ENCODE measurements around the gene KLHL25. TPM values are rescaled to one million over a fixed set of nuclear protein-coding genes. Genes with fewer than 3 reads are reported as not detected.

The KLHL25 gene
- total RNA-seq, 1 donor from 2014 or later = 12.3 TPM

DNA sequence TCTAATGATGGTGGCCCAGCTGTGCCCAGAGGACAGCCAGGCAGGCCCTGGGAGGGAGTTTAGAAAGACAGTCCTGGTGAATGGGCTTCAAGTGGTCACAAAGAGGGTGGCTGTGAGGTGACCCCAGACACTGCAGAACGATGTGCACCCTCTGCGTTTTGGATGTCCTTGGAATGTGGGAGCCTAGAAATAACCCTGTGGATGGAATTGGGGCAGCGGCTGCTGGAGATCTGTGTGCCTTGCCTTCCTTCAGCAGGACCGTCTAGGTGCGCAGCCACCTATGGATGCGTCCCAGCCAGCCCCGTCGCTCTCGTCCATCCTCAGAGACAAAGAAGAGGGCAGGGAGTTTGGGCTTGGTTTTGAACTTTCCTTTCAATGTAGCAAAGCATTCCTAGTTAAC, 46.5 kb downstream of the KLHL25 start:
- no peak for DNase-seq (ENCODE audit: low spot score)

GRCh38 chr15:85746641-85747040, 48.1 kb downstream of the KLHL25 start:
- no peak for DNase-seq (ENCODE audit: low spot score)

- peak; percentile 38 for DNase-seq (ENCODE audit: low spot score)
These were observed 49.1 kb downstream of the KLHL25 start for GRCh38 chr15:85745525-85746150.

- peak; percentile 37 for DNase-seq (ENCODE audit: low spot score)
These were observed 49.7 kb downstream of the KLHL25 start for GRCh38 chr15:85745023-85745422.

DNA sequence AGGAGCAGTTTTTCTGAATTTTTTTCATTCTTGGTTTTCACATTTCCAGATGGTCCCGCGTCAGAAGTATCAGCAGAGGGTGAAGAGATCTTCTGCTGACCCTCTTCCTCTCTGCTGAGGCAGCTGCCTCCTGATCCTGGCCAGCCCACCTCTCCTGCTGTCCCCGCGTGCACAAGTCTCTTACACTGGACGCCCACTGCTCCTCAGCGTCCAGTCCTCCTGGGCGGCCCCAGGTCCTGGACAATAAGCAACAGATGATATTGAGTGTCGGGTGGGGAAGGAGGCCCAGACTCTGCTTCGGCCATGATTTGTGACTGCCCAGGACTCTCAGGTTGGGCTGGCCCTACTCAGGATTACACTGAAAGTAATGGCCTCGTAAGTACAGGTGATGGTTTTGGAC, 50.1 kb downstream of the KLHL25 start:
- peak; percentile 28 for DNase-seq (ENCODE audit: low spot score)

GRCh38 chr15:85743392-85744055, 51.2 kb downstream of the KLHL25 start:
- peak; percentile 37 for DNase-seq (ENCODE audit: low spot score)

DNA sequence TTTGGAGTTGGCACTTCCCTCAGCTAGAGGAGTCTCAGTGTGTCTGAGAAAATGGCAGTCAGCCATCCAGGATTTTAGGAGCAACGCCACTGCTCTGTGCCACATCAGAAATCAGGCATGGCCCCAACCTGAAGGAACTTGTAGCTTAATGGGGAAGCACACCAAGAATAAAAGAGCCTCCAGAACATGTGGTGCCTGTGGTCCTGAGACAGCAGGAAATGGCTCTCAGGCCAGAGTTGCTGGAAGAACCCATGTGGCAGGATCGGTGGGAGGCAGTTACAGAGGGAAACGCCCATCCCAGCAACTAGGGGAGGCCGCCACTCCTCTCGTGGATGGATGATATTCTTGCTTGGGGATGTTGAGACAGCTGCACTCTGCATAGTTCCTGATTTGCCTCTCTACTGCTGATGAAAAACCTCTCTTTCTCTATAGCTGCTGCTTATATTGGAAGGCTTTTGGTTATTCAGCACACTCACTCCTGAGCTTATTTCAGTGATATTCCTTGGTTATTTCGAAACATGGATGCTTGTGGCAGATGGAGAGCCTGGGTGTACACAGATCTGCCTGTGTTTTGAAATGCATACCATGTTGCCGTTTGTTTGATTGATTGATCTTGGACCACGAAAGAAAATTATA, 52.4 kb downstream of the KLHL25 start:
- peak; percentile 36 for DNase-seq (ENCODE audit: low spot score)

GRCh38 chr15:85741662-85742061, 53.1 kb downstream of the KLHL25 start:
- peak; percentile 38 for DNase-seq (ENCODE audit: low spot score)

GRCh38 chr15:85741021-85741421, 53.7 kb downstream of the KLHL25 start:
- peak; percentile 30 for DNase-seq (ENCODE audit: low spot score)

DNA sequence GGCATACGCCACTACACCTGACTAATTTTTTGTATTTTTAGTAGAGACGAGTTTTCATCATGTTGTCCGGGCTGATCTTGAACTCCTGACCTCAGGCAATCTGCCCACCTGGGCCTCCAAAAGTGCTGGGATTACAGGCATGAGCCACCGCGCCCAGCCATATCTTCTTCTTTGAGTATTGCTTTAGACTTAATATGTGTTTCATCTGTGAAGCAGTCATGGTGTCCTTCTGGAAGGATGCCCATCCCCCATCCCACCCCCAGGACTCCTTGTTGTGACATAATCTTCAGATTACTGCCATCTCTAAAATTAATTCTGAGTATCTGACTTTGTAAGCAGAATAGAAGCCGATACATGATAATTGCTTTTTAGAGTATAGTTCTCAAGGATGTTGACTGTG, 57.7 kb downstream of the KLHL25 start:
- no peak for DNase-seq (ENCODE audit: low spot score)

DNA sequence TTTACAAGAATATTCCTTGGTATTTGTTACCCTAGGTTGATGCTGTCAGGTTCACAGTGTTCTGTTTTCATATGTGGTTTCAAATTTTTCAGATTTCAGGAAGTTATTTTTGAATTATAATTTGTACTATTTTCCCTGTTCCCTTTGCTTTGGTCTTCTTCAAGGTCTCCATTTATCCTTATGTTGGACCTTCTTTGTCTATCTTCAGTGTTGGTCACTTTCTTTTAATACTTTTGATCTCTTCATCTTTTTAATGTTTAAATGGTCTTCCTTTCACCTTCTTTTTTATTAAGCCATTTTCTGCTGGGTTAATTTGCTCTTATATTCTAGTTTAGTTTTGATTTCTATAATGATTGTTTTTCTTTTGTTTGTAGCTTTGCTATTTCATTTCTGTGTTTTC, 61.3 kb downstream of the KLHL25 start:
- no peak for DNase-seq (ENCODE audit: low spot score)

DNA sequence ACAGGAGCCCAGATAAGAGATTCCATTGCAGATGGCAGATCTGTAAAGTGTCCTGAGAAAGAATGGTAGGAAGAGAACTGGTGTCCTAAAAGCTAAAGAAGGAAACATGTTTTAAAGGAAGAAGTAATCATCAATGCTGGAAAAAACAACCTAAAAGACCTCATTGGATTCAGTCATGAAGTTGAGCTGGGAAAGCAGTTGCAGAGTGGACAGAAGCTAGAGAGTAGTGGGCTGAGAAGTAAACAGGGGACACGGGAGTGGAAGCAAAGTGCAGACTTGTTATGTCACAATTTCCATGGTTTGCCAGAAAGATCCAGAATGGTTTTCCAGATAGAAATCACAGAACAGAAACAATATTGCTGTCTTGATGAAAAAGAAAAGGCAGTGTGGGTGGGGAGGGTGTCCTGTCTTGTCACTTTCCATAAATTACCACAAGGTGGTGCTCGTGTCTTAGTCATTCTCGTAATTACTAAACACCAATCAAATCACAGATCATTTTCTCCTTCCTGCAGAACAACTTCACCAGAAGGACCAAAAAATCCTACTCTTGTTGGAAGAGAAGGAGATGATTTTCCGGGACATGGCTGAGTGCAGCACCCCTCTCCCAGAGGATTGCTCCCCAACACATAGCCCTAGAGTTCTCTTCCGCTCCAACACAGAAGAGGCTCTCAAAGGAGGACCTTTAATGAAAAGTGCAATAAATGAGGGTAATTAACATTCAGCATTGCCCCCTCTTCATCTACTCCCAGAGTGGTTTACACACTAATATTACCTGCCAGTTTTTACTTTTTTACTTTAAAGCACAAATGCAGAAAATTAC, 64.5 kb downstream of the KLHL25 start:
- DNase-seq (ENCODE audit: low spot score) = no peak

GRCh38 chr15:85727068-85727467, 67.7 kb downstream of the KLHL25 start:
- DNase-seq (ENCODE audit: low spot score) = no peak

DNA sequence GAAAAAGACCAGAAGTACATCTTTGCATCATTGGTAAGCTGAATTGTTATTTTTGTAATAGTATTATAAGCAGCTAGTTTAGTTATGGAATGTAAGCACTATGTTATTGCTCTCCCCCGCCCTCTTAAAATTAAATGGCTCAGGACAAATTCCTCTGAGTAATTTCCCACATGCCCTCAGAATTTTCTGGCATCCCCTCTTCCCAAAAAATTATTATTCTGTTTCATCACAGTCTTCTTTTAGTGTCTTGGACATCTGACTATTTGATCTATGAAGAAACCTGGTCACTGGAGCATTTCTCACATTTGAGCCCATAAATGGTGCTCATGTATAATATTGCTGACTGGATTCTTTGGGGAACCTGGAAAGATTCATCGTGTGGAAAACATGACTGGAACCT, 68.3 kb downstream of the KLHL25 start:
- no peak for DNase-seq (ENCODE audit: low spot score)

DNA sequence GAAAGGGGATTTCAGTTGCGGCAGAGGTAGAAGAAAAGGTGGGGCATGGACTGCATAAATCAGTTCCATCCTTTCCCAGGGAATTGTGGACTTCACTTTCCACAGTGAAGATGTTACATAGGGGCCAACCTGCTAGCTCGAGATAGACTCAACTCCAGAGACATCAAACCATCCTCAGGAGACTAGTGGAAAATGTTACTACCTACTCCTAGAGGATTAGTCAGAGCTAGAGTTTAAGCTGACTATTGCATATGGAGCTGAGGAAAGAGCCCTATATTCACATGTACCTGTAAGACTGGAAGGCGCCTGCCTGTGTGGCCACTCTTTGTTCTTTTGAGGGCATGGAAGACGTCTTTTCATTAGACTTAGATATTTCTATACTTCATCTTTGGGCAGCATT, 69.2 kb downstream of the KLHL25 start:
- DNase-seq (ENCODE audit: low spot score) = no peak

- DNase-seq (ENCODE audit: low spot score) = no peak
These were observed 69.7 kb downstream of the KLHL25 start for GRCh38 chr15:85725019-85725418.

DNA sequence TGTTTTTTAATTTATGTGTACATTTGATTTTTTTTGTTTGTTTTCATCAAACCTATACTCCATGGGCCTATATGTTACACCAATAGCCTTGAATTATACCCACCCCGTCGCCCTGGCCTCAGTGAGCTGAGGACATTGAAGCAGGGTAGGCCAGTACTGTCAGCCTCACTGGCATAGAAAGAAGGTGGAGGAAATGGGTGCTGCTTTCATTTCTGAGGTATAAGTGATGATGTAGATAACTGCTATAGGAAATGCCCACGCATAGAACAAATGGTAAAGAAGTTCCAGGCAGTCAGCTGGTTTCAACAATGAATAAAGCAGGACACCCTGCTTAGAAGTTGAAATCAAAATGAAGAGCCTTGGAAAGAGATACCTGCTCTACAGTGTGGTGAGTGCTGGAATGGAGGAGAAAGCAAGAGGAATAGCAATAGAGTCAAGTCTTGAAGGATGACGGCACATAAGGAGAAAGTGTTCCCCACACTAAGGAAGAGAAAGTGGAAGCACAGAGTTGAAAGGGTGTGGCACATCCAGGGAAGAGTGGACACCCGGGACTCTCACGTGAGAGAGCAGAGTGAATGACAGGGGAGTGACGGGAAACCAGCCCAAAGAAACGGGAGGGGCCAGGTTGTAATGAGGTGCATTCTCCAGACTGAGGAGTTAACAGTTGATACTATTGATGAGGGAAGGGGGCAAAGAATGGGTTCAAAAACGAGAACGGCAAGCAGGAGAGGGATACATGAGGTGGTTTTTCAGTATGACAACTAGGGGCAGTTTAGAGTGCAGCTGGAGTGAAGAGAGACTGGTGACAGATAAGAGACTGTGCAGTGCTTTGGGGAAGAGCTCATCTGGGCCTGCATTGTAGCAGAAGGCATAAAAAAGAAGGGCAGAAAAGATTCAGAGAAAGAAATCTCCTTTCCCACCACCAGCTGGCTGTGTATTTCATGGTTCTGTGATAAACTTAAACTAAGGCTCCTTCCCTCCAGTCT, 70.5 kb downstream of the KLHL25 start:
- DNase-seq (ENCODE audit: low spot score) = no peak

DNA sequence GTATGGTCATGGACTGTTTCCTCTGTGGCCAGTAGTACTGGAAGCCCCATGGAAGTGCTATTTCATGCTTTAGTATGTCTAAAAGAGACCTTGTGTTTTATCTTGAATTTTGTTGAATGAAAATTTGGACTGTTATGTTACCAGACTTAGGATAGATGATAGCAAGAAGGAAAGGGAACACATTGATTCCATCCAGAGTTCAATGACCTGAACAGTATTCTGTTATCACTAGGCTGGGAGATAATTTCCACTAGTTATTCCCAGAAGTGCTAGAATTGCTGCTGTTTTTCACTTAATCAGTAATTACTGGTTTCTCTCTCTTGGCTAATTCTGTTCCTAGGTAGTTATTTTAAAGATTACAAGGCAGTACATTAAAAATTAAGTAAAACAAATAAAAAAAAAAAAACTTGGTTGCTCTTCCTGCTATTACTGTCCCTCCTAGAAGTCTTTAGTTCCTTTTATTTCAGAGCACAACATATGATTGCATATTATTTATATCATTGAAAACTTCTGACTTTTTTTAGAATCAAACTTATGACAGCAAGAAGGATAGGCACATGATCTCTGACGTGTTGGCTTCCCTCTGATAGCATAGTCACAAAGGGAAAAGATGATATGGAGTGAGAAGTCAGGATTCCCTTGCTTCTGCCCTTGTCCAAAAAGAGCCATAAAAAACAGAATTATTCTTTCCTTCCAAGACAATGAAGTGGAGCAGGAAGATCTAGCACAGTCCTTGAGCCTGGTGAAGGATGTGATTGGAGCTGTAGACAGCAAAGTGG, 72.2 kb downstream of the KLHL25 start:
- no peak for DNase-seq (ENCODE audit: low spot score)

DNA sequence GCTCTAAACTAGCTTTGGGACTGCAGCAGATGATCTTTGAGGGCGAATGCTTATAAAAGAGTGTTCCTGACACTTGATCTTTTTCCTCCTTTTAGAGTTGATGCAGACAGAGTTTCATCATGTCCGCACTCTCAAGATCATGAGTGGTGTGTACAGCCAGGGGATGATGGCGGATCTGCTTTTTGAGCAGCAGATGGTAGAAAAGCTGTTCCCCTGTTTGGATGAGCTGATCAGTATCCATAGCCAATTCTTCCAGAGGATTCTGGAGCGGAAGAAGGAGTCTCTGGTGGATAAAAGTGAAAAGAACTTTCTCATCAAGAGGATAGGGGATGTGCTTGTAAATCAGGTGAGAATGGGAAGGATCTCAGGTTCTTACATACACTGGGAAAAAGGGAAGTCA, 75.7 kb downstream of the KLHL25 start:
- DNase-seq (ENCODE audit: low spot score) = no peak

DNA sequence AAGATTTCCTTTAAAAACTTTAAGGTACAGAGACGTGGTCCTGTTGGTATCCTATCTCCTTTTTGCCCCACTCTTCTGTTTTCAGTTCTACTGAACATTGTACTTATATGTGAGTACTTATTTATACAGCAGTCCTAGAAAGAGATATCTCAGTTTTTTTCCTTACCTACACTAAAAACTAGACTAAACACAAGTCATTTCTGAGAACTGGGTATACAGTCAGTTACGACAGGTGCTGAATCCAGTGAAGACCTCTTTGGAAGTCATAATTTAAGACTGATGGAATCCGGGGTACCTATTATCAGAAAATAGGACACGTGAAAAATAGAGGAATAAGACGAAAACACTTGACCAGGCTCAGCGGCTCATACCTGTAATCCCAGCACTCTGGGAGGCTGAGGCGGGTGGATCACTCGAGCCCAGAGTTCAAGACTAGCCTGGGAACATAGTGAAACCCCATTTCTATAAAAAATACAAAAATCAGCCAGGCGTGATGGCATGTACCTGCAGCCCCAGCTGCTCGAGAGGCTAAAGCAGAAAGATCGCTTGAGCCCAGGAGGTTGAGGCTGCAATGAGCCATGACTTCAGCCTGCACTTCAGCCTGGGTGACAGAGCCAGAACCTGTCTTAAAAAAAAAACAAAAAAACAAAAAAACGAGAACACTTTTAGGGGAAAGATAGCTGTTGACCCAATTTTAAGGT, 76.3 kb downstream of the KLHL25 start:
- no peak for DNase-seq (ENCODE audit: low spot score)
